Glomerular visceral epithelial cell (primary cell): Measurements from ENCODE around the gene SCG5.

Experiments used
- DNase-seq: peaks from one replicate; pipeline ENCODE4 v3.0.0-alpha.2; 2016; ENCODE audit errors: extremely low spot score

SCG5 gene

DNA sequence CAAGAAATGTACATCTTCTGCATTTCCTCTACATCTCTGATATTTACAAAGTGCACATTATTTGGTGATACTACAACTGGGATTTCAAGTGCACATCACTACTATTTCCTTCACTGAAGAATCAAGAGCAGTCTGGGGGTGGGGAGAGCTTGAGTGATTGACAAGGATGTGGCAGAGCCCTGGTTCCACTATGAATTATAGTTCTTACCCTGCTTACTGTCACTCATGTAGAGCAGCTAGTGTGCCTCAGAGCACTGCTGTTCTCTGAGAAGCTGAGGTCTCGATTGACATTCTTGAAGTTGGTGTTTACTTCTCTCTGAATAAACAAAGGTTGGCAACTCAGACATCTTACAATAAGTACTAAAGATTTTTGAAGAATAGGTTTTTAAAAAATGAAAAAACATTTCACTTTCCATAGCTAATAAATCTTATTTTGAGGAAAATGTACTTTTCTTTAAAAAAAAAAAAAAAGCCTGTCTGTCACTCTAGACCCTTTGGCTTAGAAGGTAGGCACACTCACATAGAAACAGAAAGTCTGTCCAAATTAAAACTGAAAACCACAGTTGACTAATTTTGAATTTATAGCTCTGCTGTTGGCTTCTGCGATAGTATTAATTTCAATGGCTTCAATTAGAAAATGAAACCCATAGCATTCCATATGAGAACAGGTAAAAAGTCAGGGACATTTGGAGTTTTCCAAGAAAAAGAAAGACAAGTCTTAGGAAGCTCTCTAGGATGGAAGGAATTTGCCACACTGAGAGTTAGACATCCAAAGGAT lies 81.8 kb downstream of the SCG5 start:
- no peak for DNase-seq

DNA sequence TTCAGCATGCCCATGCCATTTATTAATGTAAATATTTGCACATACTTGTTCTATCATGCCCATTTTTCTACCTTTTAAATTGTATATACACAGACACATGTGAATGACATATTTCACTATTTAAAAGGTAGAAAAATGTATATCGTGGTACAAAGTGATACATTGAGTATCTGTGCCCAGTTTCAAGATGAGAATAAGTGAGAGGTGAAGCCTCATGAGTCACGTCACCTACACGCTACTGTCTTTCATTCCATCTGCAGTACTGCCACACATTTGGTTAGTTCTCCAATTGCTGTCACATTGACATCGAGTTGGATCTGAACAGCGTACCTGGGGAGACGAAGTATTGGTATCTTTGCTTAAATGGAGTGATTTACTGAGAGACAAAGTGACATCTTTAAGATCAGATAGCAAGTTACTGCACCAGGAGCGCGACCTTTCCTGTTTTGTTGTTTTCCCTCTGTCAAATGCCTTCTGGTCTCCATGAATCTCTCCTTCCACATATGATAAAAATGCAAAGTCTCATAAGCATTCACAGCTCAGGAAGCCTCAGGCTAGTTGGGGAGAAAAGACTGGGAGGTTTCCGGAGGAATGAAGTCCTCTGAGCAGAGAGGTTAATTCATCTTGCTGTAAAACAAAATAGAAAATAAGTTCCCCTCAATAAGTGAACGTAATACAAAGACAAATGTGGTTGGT lies 88.3 kb downstream of the SCG5 start:
- no peak for DNase-seq

DNA sequence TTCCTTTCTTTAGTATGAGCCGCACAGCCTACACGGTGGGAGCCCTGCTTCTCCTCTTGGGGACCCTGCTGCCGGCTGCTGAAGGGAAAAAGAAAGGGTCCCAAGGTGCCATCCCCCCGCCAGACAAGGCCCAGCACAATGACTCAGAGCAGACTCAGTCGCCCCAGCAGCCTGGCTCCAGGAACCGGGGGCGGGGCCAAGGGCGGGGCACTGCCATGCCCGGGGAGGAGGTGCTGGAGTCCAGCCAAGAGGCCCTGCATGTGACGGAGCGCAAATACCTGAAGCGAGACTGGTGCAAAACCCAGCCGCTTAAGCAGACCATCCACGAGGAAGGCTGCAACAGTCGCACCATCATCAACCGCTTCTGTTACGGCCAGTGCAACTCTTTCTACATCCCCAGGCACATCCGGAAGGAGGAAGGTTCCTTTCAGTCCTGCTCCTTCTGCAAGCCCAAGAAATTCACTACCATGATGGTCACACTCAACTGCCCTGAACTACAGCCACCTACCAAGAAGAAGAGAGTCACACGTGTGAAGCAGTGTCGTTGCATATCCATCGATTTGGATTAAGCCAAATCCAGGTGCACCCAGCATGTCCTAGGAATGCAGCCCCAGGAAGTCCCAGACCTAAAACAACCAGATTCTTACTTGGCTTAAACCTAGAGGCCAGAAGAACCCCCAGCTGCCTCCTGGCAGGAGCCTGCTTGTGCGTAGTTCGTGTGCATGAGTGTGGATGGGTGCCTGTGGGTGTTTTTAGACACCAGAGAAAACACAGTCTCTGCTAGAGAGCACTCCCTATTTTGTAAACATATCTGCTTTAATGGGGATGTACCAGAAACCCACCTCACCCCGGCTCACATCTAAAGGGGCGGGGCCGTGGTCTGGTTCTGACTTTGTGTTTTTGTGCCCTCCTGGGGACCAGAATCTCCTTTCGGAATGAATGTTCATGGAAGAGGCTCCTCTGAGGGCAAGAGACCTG lies 89.5 kb downstream of the SCG5 start:
- DNase-seq: peak; percentile 89

DNA sequence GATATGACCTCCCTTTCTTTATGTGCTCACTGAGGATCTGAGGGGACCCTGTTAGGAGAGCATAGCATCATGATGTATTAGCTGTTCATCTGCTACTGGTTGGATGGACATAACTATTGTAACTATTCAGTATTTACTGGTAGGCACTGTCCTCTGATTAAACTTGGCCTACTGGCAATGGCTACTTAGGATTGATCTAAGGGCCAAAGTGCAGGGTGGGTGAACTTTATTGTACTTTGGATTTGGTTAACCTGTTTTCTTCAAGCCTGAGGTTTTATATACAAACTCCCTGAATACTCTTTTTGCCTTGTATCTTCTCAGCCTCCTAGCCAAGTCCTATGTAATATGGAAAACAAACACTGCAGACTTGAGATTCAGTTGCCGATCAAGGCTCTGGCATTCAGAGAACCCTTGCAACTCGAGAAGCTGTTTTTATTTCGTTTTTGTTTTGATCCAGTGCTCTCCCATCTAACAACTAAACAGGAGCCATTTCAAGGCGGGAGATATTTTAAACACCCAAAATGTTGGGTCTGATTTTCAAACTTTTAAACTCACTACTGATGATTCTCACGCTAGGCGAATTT lies 91.2 kb downstream of the SCG5 start:
- no peak for DNase-seq

DNA sequence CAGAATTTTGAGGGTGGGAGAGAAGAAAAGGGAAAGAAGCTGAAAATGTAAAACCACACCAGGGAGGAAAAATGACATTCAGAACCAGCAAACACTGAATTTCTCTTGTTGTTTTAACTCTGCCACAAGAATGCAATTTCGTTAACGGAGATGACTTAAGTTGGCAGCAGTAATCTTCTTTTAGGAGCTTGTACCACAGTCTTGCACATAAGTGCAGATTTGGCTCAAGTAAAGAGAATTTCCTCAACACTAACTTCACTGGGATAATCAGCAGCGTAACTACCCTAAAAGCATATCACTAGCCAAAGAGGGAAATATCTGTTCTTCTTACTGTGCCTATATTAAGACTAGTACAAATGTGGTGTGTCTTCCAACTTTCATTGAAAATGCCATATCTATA lies 91.8 kb downstream of the SCG5 start:
- DNase-seq: no peak

DNA sequence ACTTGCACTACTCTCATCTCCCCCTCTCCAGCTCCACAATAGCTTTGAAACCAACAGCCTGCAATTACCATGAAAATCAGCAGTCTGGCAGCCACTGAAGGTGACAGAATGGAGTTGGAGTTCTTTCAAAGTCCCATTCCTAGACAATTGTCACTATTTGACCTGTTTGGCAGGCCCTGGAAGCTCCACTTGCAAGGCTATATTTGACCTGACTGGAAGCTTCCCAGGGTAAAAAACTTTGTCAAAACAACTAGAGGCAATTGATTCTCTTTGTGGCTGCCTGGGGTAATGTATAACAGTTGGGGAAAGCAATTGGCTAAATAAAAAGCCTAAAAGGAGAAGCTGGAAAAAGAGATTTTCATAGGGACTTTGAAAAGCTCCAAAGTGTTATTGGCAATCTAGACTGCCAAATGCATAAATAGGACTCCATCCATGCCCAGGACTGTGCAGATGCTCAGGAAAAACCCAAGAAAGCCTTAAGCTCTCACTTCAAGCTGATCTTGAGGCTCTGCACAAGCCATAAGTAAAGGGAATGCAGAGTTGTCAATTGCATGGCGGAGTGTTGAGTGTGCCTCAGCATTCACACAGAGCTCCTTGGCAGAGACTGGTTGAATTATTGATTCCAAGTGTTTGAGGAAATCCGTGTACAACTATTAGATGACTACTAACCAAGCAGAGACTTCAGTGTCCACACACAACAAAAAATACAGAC lies 94.6 kb downstream of the SCG5 start:
- no peak for DNase-seq

DNA sequence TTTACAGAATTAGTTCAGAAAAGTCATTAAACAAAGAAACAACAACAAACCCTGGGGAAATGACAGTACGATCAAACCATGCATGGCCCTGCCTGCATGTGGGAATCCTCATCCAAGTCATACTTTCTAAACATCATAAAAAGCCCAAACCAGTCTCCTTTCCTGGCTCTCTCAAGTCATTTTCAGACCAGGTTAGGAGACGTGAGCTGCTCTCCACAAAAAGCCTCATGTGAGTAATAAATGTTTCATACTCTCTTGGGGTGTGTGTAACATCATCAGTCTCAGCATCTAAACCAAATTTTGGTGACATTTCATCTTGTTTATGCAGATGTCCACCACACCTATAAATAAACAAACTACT lies 95.2 kb downstream of the SCG5 start:
- DNase-seq: no peak

DNA sequence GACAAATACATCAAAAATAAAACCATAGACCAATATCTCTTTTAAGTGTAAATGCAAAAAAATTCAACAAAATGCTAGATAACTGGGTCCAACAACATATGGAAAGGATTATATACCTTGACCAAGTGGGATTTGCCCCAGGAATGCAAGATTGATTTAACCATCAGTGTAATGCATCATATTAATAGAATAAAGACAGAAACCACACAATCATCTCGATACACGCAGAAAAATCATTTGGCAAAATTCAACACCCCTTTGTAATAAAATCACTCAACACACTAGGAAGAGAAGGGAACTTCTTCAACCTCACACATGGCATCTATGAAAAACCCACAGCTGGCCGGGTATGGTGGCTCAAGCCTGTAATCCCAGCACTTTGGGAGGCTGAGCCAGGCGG lies 95.8 kb downstream of the SCG5 start:
- no peak for DNase-seq

DNA sequence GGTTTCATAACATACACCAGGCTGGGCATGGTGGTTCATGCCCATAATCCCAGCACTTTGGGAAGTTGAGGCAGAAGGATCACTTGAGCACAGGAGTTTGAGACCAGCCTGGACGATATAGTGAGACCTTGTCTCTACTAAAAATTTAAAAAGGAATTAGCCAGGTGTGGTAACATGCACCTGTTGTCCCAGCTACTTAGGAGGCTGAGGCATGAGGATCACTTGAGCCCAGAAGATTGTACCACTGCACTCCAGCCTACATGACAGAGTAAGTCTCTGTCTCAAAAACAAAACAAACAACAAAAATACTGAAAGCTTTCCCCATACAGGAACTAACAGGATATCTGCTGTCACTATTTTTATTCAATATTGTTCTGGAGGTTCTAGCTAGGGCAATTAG lies 97.2 kb downstream of the SCG5 start:
- no peak for DNase-seq

DNA sequence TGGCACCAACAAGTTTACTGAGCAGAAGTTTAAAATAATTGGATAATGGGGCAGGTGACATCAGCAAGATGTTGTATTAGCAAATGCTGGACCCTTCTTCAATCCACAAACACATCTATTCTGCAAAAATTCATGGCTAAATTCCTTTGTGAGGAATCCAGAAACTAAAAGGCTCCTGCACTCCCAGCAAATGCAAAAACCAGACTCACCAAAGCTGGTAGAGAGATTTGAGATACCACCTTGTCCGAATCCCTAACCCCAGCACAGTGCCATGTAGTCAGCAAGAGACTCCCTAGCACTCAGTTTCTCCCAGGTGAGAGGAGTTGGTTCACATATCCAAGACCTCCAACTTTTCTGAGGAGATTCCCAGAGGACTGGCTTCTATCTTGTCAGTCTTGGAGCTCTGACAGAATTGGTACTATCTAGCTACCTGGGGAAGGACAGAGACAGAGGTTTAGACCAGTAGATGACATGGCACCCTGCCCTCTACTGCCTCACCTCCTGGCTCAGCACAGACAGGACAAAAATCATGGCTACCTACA lies 98.1 kb downstream of the SCG5 start:
- no peak for DNase-seq

DNA sequence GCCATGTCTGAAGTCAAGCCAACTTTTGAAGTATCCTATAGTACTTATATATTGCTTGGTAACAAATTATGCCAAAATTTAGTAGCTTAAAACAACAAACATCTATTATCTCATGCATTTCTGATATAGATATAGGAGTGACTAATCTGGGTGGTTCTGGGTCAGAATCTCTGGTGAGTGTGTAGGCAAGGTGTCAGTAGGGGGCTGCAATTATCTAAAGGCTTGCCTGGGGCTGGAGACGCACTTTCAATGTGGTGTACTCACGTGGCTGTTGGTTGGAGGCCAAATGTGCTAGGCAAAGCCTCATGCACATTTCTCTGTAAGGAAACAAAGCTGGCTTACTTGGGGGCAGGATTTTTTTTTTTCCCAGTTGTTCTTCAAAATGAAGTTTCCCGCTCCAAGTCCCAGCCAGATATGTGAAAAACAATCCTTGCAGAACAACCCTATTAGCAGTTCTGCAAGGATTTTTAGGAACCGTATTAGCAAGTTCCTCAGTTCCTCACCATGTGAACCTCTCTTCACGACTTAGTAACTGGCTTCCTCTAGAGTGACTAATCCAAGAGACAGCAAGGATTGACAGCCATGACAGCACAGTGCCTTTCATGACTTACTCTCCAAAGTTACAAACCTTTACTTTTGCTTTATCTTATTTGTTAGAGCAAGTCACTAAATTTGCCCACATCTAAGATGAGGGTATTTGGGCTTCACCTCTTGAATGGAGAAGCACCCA lies 102.1 kb downstream of the SCG5 start:
- DNase-seq: no peak

DNA sequence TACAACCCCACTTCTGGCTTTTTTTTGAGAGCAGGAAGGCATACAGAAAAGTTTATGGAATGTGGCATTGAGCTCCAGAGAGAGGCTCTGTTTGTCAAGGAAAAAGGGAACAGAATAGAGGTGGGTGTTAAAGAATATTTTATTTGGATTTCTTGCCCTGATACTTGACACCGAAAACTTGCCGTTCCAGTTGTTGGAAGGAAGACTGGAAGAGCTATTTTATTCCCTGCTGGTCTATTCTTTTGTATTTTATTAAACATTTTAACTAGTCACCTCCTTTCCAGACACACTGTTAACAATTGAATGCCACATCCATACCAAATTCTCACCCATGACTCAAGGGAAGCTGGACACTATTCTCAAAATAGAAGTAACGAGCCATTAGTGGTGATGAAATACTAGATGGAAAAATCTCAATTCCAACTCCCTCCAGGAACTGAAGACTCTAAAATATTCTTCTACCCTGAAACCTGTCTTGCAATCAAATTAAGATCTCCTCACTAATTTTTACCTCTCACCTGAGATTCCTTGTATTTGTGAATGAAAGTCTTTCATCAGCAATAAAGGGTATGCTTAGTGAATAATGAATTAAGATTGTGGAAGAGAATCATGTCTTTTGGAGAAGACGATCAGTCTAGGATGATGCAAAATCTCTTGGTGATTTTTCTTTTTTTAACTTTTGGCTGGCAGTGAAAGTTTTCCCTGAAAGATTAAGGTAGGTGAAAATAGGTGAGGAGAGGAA lies 104.8 kb downstream of the SCG5 start:
- no peak for DNase-seq
